ENCODE measurements around the gene MAP4K5. TPM values are rescaled to one million over a fixed set of nuclear protein-coding genes. Genes with fewer than 3 reads are reported as not detected.

The MAP4K5 gene
- total RNA-seq, 1 experiment from 2014 or later: 42.8 TPM

GRCh38 chr14:50578433-50578832, 46.1 kb upstream of the MAP4K5 start:
- CTCF ChIA-PET: no interaction called here
- H3K4me3 Mint-ChIP-seq: no peak overlapping the region

DNA sequence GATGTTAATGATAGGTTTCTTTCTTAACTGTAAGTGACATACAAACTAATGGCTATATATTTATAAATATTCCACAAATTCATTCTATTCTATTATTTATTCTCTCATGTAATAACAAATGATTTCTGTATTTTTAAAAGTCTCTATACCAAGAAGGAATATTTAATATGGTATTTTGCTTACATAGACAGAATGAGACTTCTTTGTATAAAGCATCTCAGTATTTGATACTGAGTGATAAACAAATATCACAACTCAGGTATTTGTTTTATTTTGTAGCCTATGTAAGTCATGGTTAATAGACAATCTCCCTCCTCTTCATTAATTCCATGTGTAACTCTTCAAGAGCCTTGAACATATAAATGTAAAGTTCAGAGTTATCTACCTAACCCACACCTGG, 45.6 kb upstream of the MAP4K5 start:
- TF ChIP-seq, protein P1, sequence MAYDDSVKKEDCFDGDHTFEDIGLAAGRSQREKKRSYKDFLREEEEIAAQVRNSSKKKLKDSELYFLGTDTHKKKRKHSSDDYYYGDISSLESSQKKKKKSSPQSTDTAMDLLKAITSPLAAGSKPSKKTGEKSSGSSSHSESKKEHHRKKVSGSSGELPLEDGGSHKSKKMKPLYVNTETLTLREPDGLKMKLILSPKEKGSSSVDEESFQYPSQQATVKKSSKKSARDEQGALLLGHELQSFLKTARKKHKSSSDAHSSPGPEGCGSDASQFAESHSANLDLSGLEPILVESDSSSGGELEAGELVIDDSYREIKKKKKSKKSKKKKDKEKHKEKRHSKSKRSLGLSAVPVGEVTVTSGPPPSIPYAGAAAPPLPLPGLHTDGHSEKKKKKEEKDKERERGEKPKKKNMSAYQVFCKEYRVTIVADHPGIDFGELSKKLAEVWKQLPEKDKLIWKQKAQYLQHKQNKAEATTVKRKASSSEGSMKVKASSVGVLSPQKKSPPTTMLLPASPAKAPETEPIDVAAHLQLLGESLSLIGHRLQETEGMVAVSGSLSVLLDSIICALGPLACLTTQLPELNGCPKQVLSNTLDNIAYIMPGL (CRISPR knock-in tag; IDR thresholded peaks at IDR 0.05): no peak
- TF ChIP-seq NR2C2 (CRISPR knock-in tag; IDR thresholded peaks at IDR 0.05) (no peak), E2F5 (CRISPR knock-in tag; IDR thresholded peaks at IDR 0.05) (no peak), EMX1 (CRISPR knock-in tag; IDR thresholded peaks at IDR 0.05) (no peak), TEAD1 (CRISPR knock-in tag; IDR thresholded peaks at IDR 0.05) (no peak), KAT7 (CRISPR knock-in tag; IDR thresholded peaks at IDR 0.05; ENCODE audit: borderline replicate concordance) (no peak), HMGA2 (CRISPR knock-in tag; IDR thresholded peaks at IDR 0.05) (no peak), ELF4 (CRISPR knock-in tag; IDR thresholded peaks at IDR 0.05; ENCODE audit: low read depth) (no peak), CTCF (IDR thresholded peaks at IDR 0.05) (no peak), ARID4B (CRISPR knock-in tag; IDR thresholded peaks at IDR 0.05; ENCODE audit: borderline replicate concordance) (no peak), MYBL2 (CRISPR knock-in tag; IDR thresholded peaks at IDR 0.05) (no peak)
- TF ChIP-seq, protein P2, sequence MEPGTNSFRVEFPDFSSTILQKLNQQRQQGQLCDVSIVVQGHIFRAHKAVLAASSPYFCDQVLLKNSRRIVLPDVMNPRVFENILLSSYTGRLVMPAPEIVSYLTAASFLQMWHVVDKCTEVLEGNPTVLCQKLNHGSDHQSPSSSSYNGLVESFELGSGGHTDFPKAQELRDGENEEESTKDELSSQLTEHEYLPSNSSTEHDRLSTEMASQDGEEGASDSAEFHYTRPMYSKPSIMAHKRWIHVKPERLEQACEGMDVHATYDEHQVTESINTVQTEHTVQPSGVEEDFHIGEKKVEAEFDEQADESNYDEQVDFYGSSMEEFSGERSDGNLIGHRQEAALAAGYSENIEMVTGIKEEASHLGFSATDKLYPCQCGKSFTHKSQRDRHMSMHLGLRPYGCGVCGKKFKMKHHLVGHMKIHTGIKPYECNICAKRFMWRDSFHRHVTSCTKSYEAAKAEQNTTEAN (CRISPR knock-in tag; IDR thresholded peaks at IDR 0.05): no peak
- TF ChIP-seq, protein P3, sequence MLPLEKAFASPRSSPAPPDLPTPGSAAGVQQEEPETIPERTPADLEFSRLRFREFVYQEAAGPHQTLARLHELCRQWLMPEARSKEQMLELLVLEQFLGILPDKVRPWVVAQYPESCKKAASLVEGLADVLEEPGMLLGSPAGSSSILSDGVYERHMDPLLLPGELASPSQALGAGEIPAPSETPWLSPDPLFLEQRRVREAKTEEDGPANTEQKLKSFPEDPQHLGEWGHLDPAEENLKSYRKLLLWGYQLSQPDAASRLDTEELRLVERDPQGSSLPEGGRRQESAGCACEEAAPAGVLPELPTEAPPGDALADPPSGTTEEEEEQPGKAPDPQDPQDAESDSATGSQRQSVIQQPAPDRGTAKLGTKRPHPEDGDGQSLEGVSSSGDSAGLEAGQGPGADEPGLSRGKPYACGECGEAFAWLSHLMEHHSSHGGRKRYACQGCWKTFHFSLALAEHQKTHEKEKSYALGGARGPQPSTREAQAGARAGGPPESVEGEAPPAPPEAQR (CRISPR knock-in tag; IDR thresholded peaks at IDR 0.05): no peak
- TF ChIP-seq, protein P4, sequence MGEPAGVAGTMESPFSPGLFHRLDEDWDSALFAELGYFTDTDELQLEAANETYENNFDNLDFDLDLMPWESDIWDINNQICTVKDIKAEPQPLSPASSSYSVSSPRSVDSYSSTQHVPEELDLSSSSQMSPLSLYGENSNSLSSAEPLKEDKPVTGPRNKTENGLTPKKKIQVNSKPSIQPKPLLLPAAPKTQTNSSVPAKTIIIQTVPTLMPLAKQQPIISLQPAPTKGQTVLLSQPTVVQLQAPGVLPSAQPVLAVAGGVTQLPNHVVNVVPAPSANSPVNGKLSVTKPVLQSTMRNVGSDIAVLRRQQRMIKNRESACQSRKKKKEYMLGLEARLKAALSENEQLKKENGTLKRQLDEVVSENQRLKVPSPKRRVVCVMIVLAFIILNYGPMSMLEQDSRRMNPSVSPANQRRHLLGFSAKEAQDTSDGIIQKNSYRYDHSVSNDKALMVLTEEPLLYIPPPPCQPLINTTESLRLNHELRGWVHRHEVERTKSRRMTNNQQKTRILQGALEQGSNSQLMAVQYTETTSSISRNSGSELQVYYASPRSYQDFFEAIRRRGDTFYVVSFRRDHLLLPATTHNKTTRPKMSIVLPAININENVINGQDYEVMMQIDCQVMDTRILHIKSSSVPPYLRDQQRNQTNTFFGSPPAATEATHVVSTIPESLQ (CRISPR knock-in tag; IDR thresholded peaks at IDR 0.05): no peak
- TF ChIP-seq, protein P5, sequence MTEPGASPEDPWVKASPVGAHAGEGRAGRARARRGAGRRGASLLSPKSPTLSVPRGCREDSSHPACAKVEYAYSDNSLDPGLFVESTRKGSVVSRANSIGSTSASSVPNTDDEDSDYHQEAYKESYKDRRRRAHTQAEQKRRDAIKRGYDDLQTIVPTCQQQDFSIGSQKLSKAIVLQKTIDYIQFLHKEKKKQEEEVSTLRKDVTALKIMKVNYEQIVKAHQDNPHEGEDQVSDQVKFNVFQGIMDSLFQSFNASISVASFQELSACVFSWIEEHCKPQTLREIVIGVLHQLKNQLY (CRISPR knock-in tag; IDR thresholded peaks at IDR 0.05): no peak
- CTCF ChIA-PET: no interaction called here
- H3K4me3 Mint-ChIP-seq: no peak overlapping the region
- no peak overlapping the region for H3K27ac Mint-ChIP-seq
- ATAC-seq: no peak
- no peaks in the 10 kb centered on the region for H3K36me3 Mint-ChIP-seq
- peaks cover 6% of the 10 kb centered on the region for H3K4me1 Mint-ChIP-seq
- no peaks in the 10 kb centered on the region for H3K27me3 Mint-ChIP-seq (ENCODE audit: low read depth)
- H3K9me3 Mint-ChIP-seq: no peaks in the 10 kb centered on the region
- DNase-seq (ENCODE audit: low spot score): no peak
- POLR2A ChIA-PET: no interaction called here

More at GRCh38 chr14:50578433-50578832, 46.1 kb upstream of the MAP4K5 start:
- Mint-ChIP-seq H3K4me1 (peaks cover 6% of the 10 kb centered on the region), H3K9me3 (no peaks in the 10 kb centered on the region), H3K27me3 (ENCODE audit: low read depth) (no peaks in the 10 kb centered on the region), H3K36me3 (no peaks in the 10 kb centered on the region), H3K27ac (no peak overlapping the region)
- ATAC-seq (no peak), DNase-seq (ENCODE audit: low spot score) (no peak)
- POLR2A ChIA-PET: interaction anchor here (0.6 kb wide), 1 partner anchor 320 kb away, joined by 3 read pairs; no protein-coding TSS in a partner anchor
- no peak for TF ChIP-seq IRF1 (CRISPR knock-in tag; IDR thresholded peaks at IDR 0.05)
- TF ChIP-seq TP53 (CRISPR knock-in tag; IDR thresholded peaks at IDR 0.05): no peak
- TF ChIP-seq NFYB (CRISPR knock-in tag; conservative IDR thresholded peaks at IDR 0.05; ENCODE audit: low read depth): no peak
